ENCODE measurements around the gene CAD. TPM values are rescaled to one million over a fixed set of nuclear protein-coding genes. Genes with fewer than 3 reads are reported as not detected.

The CAD gene
- total RNA-seq, 1 experiment from 2014 or later = 41.5 TPM

- no TSS peak for BruUV-seq (replicated peaks)
- Histone ChIP-seq H3K9me2 (ENCODE audit: insufficient read depth) (no peaks in the 10 kb centered on the region), H4K20me1 (ENCODE audit: insufficient read depth) (no peaks in the 10 kb centered on the region), H2AFZ (no peak overlapping the region), H3K79me2 (ENCODE audit: low read depth) (no peaks in the 10 kb centered on the region), H3K27me3 (ENCODE audit: insufficient read depth, low read depth) (no peaks in the 10 kb centered on the region; the same call in 1 of the 2 replicates), H3K4me1 (replicated peaks; ENCODE audit: insufficient read depth) (no peaks in the 10 kb centered on the region), H3K4me3 (no peak overlapping the region), H3K4me2 (no peak overlapping the region), H3K27ac (no peak overlapping the region), H3K36me3 (ENCODE audit: low read depth) (no peaks in the 10 kb centered on the region), H3K9me3 (ENCODE audit: insufficient read depth, low read depth) (no peaks in the 10 kb centered on the region), H3F3A (ENCODE audit: insufficient read depth, low read depth) (peaks cover 4% of the 10 kb centered on the region; the same call in 1 of the 2 replicates)
- ChIA-PET CTCF (interaction anchor here (0.5 kb wide), 1 partner anchor 176 kb away, joined by 9 read pairs; no protein-coding TSS in a partner anchor), POLR2A (ENCODE audit: unreplicated experiment) (interaction anchor here (0.6 kb wide), 1 partner anchor 56 kb away, joined by 3 read pairs; no protein-coding TSS in a partner anchor)
- DNase-seq = no peak
- intact Hi-C loops (cut with micrococcal nuclease; ENCODE audit: unreplicated experiment) = no loop called here
- TF ChIP-seq EZH2 (IDR thresholded peaks at IDR 0.05; ENCODE audit: low read depth) = no peak
- no peak for TF ChIP-seq CTCF (conservative IDR thresholded peaks at IDR 0.05)
Measured at GRCh38 chr2:27249159-27249890, 32.2 kb downstream of the CAD start.

GRCh38 chr2:27249891-27250651 lies 32.9 kb downstream of the CAD start:
- Histone ChIP-seq H3K4me3 (no peak overlapping the region), H4K20me1 (ENCODE audit: insufficient read depth) (no peaks in the 10 kb centered on the region), H3K27me3 (ENCODE audit: insufficient read depth, low read depth) (no peaks in the 10 kb centered on the region; the same call in 1 of the 2 replicates), H3F3A (ENCODE audit: insufficient read depth, low read depth) (peaks cover 4% of the 10 kb centered on the region; the same call in 1 of the 2 replicates), H3K4me2 (no peak overlapping the region), H3K79me2 (ENCODE audit: low read depth) (no peaks in the 10 kb centered on the region), H3K9me2 (ENCODE audit: insufficient read depth) (no peaks in the 10 kb centered on the region), H3K9me3 (ENCODE audit: insufficient read depth, low read depth) (no peaks in the 10 kb centered on the region), H2AFZ (no peak overlapping the region), H3K4me1 (replicated peaks; ENCODE audit: insufficient read depth) (no peaks in the 10 kb centered on the region), H3K36me3 (ENCODE audit: low read depth) (no peaks in the 10 kb centered on the region), H3K27ac (no peak overlapping the region)
- CTCF ChIA-PET = interaction anchor here (0.6 kb wide), 1 partner anchor 53 kb away, joined by 3 read pairs; no protein-coding TSS in a partner anchor
- peak in 1 of 2 experiments; percentile 50 for DNase-seq
- intact Hi-C loops (cut with micrococcal nuclease; ENCODE audit: unreplicated experiment) = loop anchor here (1.0 kb wide), 2 partner anchors 30 to 53 kb away; no protein-coding TSS in a partner anchor
- BruUV-seq (replicated peaks) = no TSS peak
- TF ChIP-seq EZH2 (IDR thresholded peaks at IDR 0.05; ENCODE audit: low read depth) = no peak
- TF ChIP-seq CTCF (conservative IDR thresholded peaks at IDR 0.05) = peak; percentile 72
- POLR2A ChIA-PET (ENCODE audit: unreplicated experiment) = no interaction called here

- POLR2A ChIA-PET (ENCODE audit: unreplicated experiment) = no interaction called here
- no peaks in the 10 kb centered on the region for H4K20me1 ChIP-seq (ENCODE audit: insufficient read depth)
- no peaks in the 10 kb centered on the region for H3K79me2 ChIP-seq (ENCODE audit: low read depth)
- no peak overlapping the region for H2AFZ ChIP-seq
- no peaks in the 10 kb centered on the region; the same call in 1 of the 2 replicates for H3F3A ChIP-seq (ENCODE audit: insufficient read depth, low read depth)
- no peaks in the 10 kb centered on the region for H3K4me1 ChIP-seq (replicated peaks; ENCODE audit: insufficient read depth)
- TF ChIP-seq CTCF (conservative IDR thresholded peaks at IDR 0.05) (no peak), EZH2 (IDR thresholded peaks at IDR 0.05; ENCODE audit: low read depth) (no peak)
- H3K36me3 ChIP-seq (ENCODE audit: low read depth) = no peaks in the 10 kb centered on the region
- no peaks in the 10 kb centered on the region for H3K9me3 ChIP-seq (ENCODE audit: insufficient read depth, low read depth)
- no peak overlapping the region for H3K4me3 ChIP-seq
- H3K27ac ChIP-seq = no peak overlapping the region
- peaks cover 1% of the 10 kb centered on the region; the same call in 1 of the 2 replicates for H3K27me3 ChIP-seq (ENCODE audit: insufficient read depth, low read depth)
- H3K4me2 ChIP-seq = no peak overlapping the region
- no peaks in the 10 kb centered on the region for H3K9me2 ChIP-seq (ENCODE audit: insufficient read depth)
- no peak for DNase-seq
- no TSS peak for BruUV-seq (replicated peaks)
- intact Hi-C loops (cut with micrococcal nuclease; ENCODE audit: unreplicated experiment) = loop anchor here (1.0 kb wide), 2 partner anchors 29 to 52 kb away; no protein-coding TSS in a partner anchor
- CTCF ChIA-PET = interaction anchor here (0.6 kb wide), 2 partner anchors 52 to 225 kb away, joined by 3 to 5 read pairs; no protein-coding TSS in a partner anchor
Measured at GRCh38 chr2:27250652-27251379, 33.6 kb downstream of the CAD start.
